RKO (cell line): ENCODE data around the gene UNC50.

Experiments
- DNase-seq: peaks from one replicate; pipeline ENCODE4 v3.0.0-alpha.2; 2016; ENCODE audit warnings: low spot score

UNC50 gene

GRCh38 chr2:98608116-98608961 is at the start of gene UNC50, which contains the start of gene COA5:
Gene UNC50 (plus strand): TSS chr2:98608589. CDS start chr2:98609760, 1,171 bp downstream.
Gene COA5 (minus strand): TSS chr2:98608512. CDS start chr2:98608405, 107 bp downstream.
- peak; percentile 89 for DNase-seq

DNA sequence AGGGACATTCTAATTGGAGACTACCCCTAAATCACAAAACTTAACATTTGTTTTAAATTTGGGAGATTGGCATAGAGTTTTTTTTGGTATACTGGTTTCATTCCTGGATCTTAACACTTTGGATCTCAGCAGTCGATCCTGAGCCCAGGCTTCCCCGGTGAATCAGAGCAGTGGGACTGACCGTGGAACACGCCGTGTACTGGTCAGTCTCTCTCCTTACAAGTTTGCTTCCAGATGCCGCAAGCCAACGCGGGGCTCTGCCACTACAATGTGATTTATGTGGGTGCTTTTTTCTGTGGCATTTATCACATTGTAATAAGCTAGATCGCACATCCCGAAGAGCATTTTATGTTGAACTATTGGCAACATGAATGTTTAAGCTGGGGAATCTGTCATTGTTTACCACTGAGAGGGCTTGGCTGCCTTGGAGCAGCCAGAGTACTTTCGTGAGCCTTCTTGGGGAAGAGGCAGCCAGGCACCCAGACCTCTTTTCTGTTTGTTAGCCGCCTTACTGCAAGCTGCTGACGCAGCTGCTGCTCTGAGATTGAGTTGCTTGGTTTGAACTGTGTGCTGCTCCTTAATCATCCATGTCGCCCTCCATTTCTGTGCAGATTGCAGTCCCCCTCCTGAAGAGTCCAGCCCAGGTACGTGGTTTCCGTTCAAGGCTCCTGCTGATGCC is 49.4 kb upstream of the UNC50 start:
- DNase-seq, result no peak

GRCh38 chr2:98559581-98559980 is 48.8 kb upstream of the UNC50 start:
- DNase-seq, result no peak

DNA sequence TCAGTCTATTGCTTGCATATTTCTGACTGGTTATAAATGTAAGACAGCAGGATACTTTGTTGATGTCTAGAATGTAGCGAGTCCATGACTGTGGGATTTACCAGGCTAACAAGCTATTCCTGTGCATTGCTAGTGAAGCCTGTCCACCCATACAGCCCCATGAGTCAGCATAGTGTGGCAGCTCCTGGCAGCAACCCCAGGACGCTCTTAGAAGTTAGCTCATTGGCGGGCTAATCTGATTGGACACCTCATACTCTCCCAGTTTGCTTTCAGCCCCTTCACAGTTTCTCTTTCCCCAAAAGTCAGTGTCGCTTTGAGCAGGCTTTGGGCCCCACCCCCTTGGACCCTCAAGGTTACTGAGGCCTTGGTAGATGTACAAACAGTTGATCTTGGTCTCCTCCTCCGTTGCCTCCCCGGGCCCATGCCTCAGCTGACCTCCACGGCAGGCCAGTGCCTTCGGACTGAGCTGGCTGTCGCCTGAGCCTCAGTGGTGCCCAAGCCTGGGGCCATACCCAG is 48.1 kb upstream of the UNC50 start:
- DNase-seq, result peak; percentile 39

GRCh38 chr2:98561018-98561417 is 47.4 kb upstream of the UNC50 start:
- no peak for DNase-seq

- DNase-seq, result no peak
Observed at GRCh38 chr2:98561902-98562695, 46.3 kb upstream of the UNC50 start.

DNA sequence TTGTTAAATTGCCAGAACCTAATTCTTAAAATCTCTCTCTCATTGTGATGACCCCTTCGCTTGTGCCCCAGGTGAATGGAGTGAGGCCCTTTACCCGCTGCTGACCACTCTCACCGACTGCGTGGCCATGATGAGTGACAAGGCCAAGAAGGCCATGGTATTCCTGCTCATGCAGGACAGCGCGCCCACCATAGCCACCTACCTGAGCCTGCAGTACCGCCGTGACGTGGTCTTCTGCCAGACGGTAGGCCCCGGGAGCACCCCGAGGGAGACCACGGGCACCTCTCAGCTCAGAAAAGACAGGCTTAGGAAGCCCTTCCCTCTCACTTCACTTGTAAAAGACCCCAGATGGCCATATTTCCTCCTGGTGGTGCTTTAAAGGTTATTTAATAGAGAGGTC is 45.0 kb upstream of the UNC50 start:
- no peak for DNase-seq

- no peak for DNase-seq
Observed at GRCh38 chr2:98564541-98565132, 43.8 kb upstream of the UNC50 start.

- no peak for DNase-seq
Observed at GRCh38 chr2:98565286-98565860, 43.0 kb upstream of the UNC50 start.

DNA sequence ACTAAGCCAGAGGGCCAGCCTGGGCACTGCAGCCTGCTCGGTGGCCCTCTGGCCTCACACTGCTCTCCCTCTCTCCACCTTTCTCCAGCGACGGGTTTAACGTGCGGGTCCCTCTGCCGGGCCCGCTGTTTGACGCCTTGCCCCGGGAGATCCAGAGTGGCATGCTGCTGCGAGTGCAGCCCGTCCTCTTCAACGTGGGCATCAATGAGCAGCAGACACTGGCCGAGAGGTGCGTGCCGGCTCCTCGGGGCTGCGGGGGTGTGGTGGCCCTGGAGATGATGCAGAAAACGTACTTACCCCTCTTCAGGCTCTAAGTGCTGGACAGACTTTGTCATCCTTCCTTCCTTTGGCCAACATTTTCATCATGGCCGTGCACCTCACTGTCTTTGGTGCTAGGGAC is 42.4 kb upstream of the UNC50 start:
- no peak for DNase-seq

DNA sequence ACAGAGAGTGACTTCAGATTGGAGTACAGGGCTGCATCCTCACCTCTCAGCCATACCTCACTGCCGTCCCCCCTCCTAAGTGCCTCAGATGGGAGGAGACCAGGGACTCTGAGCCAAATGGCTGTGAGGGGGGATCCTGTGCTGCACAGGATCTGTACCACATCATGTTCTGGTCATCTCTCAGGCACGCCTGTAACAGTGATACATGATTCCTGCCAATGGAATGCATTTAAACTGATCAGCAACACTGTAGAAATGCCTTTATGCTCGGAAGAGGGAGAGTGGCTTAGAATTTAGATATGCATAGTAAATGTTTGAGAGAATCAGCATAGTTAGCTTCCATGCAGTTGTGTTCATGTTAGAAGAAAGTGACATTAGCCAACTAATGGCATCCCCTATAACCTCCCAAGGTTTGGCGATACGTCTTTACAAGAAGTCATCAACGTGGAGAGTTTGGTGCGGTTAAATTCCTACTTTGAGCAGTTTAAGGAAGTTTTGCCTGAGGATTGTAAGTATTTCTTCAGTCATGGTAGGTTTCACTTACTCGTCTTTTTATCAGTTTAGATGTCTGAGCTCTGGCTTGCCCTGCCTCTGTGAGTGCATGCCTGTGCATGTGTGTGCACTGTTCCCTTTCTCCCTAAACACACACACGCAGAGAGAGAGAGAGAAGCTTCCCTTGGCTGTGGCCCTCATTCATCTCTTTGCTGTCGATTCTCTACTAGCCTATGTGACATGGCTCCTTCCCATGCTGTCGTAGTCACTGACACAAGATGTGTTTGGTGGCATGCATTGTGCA is 40.0 kb upstream of the UNC50 start:
- DNase-seq, result no peak

GRCh38 chr2:98569197-98569793 is 39.1 kb upstream of the UNC50 start:
- no peak for DNase-seq

DNA sequence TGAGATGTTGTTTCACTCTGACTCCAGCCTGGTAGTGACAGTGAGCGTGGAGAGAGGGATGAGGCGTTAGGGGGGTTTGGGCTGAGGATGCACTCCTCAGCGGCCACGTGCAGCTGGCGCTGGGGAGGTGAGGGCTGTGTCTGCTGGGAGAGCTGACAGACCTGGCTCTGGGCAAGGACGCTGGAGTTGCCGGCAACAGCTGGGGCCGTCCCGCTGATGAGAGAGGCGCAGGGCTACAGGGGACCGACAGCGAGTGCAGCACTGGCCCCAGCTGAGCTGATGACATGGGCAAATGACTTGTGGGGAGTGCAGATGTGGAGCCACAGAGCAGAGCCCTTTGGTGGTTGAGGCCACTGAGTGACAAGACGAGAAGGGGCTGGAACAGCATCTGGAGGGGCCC is 38.5 kb upstream of the UNC50 start:
- no peak for DNase-seq

DNA sequence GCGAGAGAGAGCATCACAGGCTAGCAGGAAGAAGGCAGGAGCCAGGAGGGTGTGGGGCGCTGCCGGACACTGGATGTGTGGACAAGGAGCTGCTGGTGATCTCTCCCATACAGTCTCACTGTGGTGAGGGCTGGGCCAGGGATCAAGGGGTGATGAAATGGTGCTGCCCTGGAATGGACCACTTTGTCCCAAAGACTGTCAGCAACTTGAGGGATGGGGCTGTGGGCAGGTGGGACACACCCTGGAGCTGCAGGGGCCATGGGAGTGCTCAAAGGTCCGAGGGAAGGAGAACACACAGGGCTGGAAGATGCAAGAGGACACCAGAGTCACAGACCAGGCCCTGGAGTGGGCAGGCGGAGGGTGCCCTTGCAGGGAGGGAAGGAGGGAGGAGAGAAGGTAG is 38.0 kb upstream of the UNC50 start:
- DNase-seq, result no peak

DNA sequence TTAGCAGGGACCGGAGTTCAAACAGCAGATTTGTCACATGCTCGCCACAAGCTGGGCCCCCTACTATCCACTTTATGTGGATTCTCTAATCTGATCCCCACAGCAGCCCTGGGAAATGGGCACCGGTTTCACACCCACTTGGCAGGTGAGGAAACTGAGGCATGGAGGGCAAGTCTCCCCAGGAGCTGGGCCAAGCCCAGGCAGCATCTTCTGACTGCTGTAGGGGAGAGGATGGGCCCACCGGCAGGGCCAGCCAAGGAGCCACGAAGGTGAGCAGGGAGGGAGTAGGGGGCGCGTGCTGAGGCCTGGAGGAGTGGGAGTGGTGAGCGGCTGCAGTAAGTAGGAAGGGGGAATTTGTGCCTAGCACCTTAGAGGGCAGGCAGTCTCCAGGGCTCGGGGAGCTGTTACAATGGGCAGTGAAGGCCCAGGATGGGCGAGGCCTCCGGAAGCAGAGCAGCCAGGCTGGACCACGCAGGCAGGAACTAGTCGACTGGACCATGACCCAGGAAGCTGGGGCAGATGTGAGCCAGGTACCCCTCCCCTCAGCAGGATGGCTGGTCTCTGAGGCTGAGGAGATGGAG is 37.2 kb upstream of the UNC50 start:
- no peak for DNase-seq

GRCh38 chr2:98571796-98572195 is 36.6 kb upstream of the UNC50 start:
- no peak for DNase-seq

GRCh38 chr2:98572211-98572610 is 36.2 kb upstream of the UNC50 start:
- DNase-seq, result no peak

GRCh38 chr2:98572676-98573075 is 35.7 kb upstream of the UNC50 start:
- no peak for DNase-seq

GRCh38 chr2:98573426-98573825 is 35.0 kb upstream of the UNC50 start:
- no peak for DNase-seq
